HG03060 (cell line): Measurements from ENCODE around the gene RAB37.

Experiments used
- ATAC-seq: cut with Tn5 transposase; IDR thresholded peaks from one replicate; pipeline ENCODE4 v1.9.1; 2021; ENCODE audit warnings: low read depth, moderate number of reproducible peaks; ENCODE audit not compliant: unreplicated experiment

The RAB37 gene

GRCh38 chr17:74760404-74761105 lies 23.5 kb downstream of the RAB37 start:
- ATAC-seq, result no peak

- ATAC-seq, result no peak
Measured at GRCh38 chr17:74761419-74761818, 24.4 kb downstream of the RAB37 start.

DNA sequence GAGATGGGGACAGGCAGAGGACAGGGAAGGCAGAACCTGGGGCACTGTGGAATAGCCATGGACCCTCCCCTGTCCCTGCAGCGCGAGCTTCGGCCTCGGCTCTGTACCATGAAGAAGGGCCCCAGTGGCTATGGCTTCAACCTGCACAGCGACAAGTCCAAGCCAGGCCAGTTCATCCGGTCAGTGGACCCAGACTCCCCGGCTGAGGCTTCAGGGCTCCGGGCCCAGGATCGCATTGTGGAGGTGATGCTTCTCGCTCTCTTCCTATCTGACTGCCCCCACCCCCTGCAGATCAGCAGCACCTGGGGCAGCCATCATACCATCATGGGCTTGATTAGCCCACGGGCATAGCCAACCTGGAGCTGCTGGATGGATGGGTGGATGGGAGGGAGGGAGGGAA lies 24.9 kb downstream of the RAB37 start:
- ATAC-seq, result no peak

DNA sequence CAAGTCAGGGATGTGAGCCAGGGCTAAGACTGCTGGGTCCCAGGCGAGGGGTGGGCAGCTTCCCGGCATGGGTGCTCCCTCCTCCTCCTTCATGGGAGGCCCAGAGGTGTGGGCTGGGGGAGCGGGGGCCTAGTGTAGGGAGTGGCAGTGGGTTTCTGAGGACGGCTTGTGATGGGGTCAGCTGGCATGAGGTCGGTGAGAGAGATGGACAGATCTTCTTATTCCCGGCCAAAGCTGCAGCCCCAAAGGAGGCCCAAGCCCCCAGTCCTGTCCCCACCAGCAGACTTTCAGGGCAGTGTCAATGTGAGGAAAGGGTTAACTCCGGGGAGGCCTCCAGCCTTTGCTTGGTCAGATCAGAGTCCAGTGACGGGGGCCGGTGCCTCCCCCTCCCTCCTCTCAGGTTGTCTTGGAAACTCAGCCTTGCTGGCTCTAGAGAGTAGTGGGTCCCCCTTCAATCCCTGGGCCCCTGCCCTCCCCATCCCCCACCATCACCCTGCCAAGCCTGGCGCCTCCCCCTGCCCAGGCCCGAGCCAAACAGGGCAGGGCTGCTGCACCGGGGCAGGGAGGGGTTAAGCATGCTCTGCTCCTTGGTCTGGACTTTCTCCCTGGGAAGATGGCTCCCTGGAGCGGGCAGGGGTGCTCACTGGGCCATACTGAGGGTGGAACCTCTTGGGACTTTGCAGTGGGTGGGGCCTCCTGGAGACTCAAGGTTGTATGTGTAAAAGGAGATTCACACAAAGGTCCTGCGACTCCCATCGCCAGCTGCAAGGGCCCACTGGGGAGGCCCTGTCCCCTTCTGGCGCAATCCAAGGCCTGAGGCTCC lies 26.7 kb downstream of the RAB37 start:
- no peak for ATAC-seq

- ATAC-seq, result no peak
Measured at GRCh38 chr17:74764751-74765286, 27.8 kb downstream of the RAB37 start.

DNA sequence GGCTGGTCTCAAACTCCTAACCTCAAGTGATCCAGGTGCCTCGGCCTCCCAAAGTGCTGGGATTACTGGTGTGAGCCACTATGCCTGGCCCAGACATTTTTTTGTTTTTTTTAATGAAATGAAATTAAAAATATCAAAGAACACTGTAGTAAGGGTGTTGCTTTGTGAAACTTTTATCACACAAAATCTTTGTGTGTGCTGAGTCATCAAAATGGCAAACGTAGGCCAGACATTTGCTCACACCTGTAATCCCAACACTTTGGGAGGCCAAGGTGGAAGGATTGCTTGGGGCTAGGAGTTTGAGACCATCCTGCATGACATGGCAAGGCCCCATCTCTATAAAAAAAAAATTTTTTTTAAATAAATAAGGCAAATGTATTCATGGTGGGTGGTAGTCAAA lies 29.4 kb downstream of the RAB37 start:
- no peak for ATAC-seq

DNA sequence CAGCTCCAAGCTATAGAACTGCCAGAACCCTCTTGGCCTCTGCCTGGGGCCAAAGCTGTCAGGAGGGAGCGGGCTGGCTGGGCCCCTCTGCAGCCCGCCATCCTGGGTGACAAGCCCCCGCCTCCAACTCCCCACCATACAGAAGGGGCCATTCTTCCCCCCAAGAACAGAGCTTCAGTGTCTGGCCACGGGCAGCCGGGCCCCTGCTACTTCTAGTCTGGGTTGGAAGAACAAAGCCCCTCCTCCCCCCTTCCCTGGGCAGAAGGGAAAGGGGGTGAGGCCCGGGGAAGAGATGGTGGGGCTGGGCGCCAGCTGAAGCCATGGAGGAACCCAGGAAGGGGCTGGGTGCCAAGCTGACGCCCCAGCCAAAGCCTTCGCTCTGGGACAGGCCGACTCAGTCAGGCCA lies 30.1 kb downstream of the RAB37 start:
- no peak for ATAC-seq

DNA sequence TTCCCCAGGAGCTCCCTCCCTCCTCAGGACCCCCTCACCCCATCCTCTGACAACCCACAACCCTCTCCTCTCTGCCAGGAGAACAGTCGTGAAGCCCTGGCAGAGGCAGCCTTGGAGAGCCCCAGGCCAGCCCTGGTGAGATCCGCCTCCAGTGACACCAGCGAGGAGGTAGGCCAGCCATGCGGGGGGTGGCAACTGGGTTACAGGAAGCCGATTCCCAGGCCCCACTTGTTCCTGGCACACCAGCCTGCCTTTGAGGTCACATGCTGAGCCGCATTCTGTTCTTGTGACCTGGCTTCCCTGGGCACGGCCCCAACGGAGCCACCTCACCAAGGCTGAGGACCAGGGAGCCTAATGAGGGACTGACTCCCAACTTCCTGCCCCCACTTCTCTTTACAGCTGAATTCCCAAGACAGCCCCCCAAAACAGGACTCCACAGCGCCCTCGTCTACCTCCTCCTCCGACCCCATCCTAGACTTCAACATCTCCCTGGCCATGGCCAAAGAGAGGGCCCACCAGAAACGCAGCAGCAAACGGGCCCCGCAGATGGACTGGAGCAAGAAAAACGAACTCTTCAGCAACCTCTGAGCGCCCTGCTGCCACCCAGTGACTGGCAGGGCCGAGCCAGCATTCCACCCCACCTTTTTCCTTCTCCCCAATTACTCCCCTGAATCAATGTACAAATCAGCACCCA lies 31.2 kb downstream of the RAB37 start:
- no peak for ATAC-seq

DNA sequence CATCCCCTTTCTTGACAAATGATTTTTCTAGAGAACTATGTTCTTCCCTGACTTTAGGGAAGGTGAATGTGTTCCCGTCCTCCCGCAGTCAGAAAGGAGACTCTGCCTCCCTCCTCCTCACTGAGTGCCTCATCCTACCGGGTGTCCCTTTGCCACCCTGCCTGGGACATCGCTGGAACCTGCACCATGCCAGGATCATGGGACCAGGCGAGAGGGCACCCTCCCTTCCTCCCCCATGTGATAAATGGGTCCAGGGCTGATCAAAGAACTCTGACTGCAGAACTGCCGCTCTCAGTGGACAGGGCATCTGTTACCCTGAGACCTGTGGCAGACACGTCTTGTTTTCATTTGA lies 31.7 kb downstream of the RAB37 start:
- ATAC-seq, result no peak

DNA sequence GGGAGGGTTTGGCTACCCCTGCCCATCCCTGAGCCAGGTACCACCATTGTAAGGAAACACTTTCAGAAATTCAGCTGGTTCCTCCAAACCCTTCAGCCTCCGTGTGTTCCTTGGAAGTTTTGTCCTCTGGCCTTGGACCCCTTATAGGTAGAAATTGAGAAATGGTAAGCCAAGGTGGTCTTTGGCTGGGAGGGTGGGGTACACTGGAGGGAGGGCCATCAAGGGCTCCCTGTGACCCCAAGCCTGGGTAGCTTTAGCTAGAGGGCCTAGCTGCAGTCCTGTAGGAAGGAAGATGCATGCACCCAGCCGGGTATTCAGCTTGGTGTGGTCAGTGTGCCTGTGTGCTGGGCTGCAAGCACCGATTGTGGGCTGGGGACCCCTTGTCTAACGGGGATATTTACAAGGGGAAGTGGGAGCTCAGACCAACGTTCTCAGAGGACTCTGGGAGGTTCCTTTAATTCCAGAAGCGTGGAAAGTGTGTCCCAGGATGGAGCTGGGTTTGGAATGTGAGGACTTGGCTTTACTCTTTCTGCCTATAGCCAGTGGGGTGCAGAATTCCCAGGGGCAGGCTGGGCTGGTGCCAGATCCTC lies 32.3 kb downstream of the RAB37 start:
- ATAC-seq, result no peak

GRCh38 chr17:74769856-74770497 lies 32.9 kb downstream of the RAB37 start:
- ATAC-seq, result no peak

- ATAC-seq, result no peak
Measured at GRCh38 chr17:74770498-74771318, 33.7 kb downstream of the RAB37 start.

GRCh38 chr17:74771319-74771914 lies 34.4 kb downstream of the RAB37 start:
- no peak for ATAC-seq

DNA sequence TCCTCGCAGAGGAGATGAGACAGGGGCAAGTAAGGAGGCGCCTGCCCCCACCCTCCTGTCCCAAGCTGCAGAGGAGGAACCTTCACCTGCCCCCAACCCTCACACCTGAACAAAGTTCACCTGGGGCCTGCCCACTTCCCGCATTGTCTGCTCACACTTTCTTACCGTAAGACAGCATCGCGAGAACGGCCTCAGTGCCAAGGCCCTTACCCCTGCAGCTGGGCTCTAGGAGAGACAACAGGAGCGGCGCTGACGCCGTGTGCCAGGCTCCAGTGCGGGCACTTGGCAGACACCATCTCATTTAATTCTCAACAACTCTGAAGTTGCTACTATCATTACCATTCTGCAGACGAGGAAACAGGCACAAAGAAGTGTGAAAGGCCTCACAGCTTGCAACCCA lies 35.0 kb downstream of the RAB37 start:
- no peak for ATAC-seq

- ATAC-seq, result no peak
Measured at GRCh38 chr17:74773414-74773813, 36.4 kb downstream of the RAB37 start.

GRCh38 chr17:74773871-74774286 lies 36.8 kb downstream of the RAB37 start:
- ATAC-seq, result no peak

DNA sequence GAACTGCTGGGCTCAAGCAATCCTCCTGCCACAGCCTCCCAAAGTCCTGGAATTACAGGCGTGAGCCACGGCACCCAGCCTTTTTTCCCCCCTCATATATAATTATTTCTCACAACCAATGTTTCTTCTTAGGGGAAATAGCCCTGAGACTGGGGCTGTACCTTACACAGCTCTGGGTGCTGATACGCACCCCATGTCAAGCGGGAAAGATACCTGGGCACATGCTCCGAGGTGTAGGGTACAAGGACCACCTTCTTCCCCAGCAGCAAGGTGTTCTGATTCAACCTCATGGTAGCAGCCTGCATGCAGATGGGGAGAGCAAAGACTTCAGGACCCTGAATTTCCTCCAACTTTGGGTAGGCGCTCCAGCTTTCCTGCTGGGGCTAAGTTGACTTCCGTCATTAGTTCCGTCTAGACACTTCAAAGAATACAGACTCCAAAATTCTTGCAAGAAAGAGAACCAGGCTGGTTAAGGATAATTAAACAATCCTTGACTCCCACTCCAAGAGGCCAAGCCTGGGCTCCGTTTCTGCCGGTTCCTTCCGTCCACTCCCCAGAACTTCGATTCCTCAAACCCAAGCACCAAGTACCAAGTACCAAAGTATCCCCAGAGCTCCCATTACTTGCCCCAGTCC lies 38.5 kb downstream of the RAB37 start:
- ATAC-seq, result no peak

DNA sequence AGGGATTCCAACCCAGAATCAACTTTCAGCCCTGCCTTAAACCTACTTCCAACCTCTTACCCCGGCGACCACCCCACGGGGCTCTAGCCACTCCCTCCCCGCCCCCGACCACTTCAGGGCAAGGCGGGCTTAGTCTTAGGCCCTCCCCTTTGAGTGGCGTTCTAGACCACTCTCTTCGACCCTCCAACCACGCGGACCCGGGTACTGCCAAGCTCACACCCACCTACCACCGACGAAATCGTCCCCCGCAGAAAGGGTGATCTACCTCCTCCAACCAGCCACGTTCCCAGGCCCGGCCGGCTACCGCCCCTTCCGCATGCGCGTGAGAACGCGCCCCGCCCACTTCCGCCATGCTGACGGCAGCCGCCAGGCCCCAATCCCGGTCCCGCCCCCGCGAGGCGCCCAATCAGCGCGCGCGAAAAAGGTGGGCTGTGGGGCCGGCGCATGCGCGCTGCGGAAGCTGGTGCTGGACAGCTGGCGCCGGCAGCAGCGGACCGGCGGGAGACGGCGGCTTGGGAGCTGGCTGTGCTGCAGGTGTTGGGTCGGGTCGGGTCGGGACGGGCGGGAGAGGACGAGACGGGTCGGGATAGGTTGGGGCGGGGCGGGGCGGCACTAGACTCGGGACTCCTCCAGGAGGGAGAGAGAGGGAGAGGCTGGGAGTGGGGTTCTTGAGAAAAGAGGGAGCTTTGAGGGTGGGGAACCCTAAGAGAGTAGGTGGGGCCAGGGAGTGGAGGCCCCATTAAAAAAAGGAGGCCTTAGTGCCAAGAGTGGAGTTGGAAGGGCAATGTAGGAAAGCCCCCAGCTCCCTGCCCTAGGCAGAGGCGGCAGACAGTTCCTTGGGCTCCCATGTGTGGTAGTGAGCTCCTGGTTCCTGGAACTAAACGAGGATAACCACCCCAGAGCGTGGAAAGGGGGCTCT lies 39.2 kb downstream of the RAB37 start, which contains the start of gene NAT9:
Gene NAT9 (minus strand): TSS at position 302 of the 919 bp plus-strand sequence. CDS start 647 bp downstream, outside the sequence.
- ATAC-seq, result no peak
